AG09319 (cell line): ENCODE results near the gene CNTN4.

Experiments
- DNase-seq: peaks from one replicate; pipeline ENCODE4 v3.0.0-alpha.2; 2010; ENCODE audit warnings: low read depth; ENCODE audit errors: extremely low read depth
- CTCF ChIP-seq: IDR thresholded peaks from 2 replicates; pipeline ENCODE4 v1.5.1; 2011; ENCODE audit warnings: low read depth, mild to moderate bottlenecking, inconsistent platforms, low read length, moderate library complexity

CNTN4 gene

GRCh38 chr3:2441558-2441957 lies 342.9 kb downstream of the CNTN4 start:
- TF ChIP-seq CTCF, result no peak
- DNase-seq, result no peak

- no peak for DNase-seq
- TF ChIP-seq CTCF, result no peak
Observed at GRCh38 chr3:2446146-2446545, 347.5 kb downstream of the CNTN4 start.

DNA sequence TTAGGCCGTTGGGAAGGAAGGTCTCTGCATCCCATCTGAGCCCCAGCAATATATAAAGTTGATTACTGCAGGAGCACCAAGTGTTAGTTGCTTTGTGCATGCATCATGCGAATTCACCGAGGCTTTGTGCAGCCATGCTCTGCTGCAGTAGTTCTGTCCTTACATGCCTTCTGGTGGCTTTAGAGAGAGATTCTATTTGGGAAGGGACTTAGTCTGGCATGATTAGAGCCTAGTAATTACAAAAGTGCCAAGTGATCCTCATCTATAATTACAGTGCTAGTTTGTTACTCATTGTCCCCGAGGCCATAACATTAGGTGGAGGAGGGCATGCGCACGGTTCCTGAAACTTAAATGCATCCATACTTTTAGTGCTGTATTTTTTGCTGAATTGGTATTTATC lies 353.6 kb downstream of the CNTN4 start:
- DNase-seq, result no peak
- no peak for TF ChIP-seq CTCF

DNA sequence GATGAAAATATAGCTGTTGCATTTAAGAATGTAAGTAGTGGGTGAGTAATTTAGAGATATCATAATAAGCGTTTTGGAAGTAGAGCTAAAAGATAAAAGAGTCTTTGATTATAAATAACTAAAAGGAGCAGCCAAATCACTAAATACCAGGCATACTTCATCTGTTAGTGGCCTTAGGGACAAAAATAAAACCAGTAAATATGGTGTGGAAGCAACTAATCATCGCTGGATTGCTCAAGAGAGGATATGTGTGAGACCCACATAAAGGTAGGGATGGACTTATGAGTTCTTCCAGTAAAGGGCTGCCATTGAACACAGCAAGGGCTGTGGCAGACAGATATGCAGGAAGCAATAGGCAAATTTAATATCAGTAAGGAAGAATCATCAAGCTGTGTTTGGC lies 356.2 kb downstream of the CNTN4 start:
- no peak for DNase-seq
- no peak for TF ChIP-seq CTCF

- no peak for TF ChIP-seq CTCF
- DNase-seq, result no peak
Observed at GRCh38 chr3:2456788-2457187, 358.1 kb downstream of the CNTN4 start.

GRCh38 chr3:2458816-2459215 lies 360.1 kb downstream of the CNTN4 start:
- TF ChIP-seq CTCF, result no peak
- DNase-seq, result no peak

- no peak for TF ChIP-seq CTCF
- no peak for DNase-seq
Observed at GRCh38 chr3:2465842-2466241, 367.2 kb downstream of the CNTN4 start.

GRCh38 chr3:2468816-2469215 lies 370.1 kb downstream of the CNTN4 start:
- no peak for TF ChIP-seq CTCF

More at GRCh38 chr3:2468816-2469215, 370.1 kb downstream of the CNTN4 start:
- DNase-seq, result no peak
